H1 (cell line): ENCODE data around the gene NDUFB2. TPM values are rescaled to one million over a fixed set of nuclear protein-coding genes. Genes with fewer than 3 reads are reported as not detected.

Experiments
- CTCF ChIA-PET: fragments of 300-600 bp; sonication (Branson Sonifier 250); formaldehyde crosslinking; loops from one replicate; lab custom pipeline; 2021; ENCODE audit not compliant: partially characterized antibody; lab: Charles Lee
- POLR2A ChIA-PET: fragments of 300-600 bp; sonication (Branson Sonifier 250); formaldehyde crosslinking; loops from one replicate; lab custom pipeline; 2021; ENCODE audit warnings: inconsistent platforms; ENCODE audit not compliant: partially characterized antibody; lab: Charles Lee
- DNase-seq, 2 experiments: peaks; one replicate each; pipeline versions ENCODE4 v3.0.0 to v3.0.0-alpha.2; 2010 to 2022; ENCODE audit warnings: low spot score in 2 of 2, low read depth in 1 of 2, mixed read lengths in 1 of 2
- FAIRE-seq: peaks from 2 replicates; lab custom pipeline; 2011; peaks lifted over from hg19 to GRCh38; lab: Jason Lieb, UNC
- H2AFZ ChIP-seq: 2 replicates; pipeline ENCODE4 v1.8.1; 2012; ENCODE audit warnings: low read length, inconsistent platforms
- H2AK5ac ChIP-seq: 2 replicates; pipeline ENCODE4 v1.6.1; 2013; ENCODE audit warnings: low read depth, low read length
- H2BK120ac ChIP-seq: replicated peaks from 2 replicates; pipeline ENCODE3; 2013; ENCODE audit warnings: low read depth, low read length, inconsistent platforms
- H2BK12ac ChIP-seq: 2 replicates; pipeline ENCODE4 v1.6.1; 2013; ENCODE audit warnings: low read depth, low read length
- H2BK15ac ChIP-seq: 2 replicates; pipeline ENCODE4 v1.6.1; 2013; ENCODE audit warnings: low read length
- H2BK20ac ChIP-seq: 2 replicates; pipeline ENCODE4 v1.6.1; 2013; ENCODE audit warnings: low read length
- H2BK5ac ChIP-seq: 2 replicates; pipeline ENCODE4 v1.6.1; 2013; ENCODE audit warnings: low read depth, low read length
- H3K14ac ChIP-seq: 2 replicates; pipeline ENCODE4 v1.6.1; 2013; ENCODE audit warnings: inconsistent platforms; ENCODE audit not compliant: insufficient read length
- H3K18ac ChIP-seq: 2 replicates; pipeline ENCODE4 v1.6.1; 2013; ENCODE audit warnings: low read length; ENCODE audit errors: extremely low read depth
- H3K23ac ChIP-seq: 2 replicates; pipeline ENCODE4 v1.6.1; 2013; ENCODE audit warnings: inconsistent platforms; ENCODE audit not compliant: insufficient read length
- H3K23me2 ChIP-seq: 2 replicates; pipeline ENCODE4 v1.6.1; 2013; ENCODE audit warnings: low read depth, low read length
- H3K27ac ChIP-seq: 2 replicates; pipeline ENCODE4 v1.6.1; 2011; ENCODE audit warnings: low read depth, low read length, inconsistent platforms
- H3K27me3 ChIP-seq, 4 experiments: replicated peaks in 1 of 4; 1 replicate in 1 of 4; 2 replicates in 3 of 4; pipeline versions ENCODE4 v1.6.1 to v1.8.1; 2011 to 2013; ENCODE audit warnings: low read length in 3 of 4, mild to moderate bottlenecking in 3 of 4, inconsistent platforms in 2 of 4, mixed read lengths in 2 of 4, moderate library complexity in 1 of 4; ENCODE audit not compliant: control insufficient read depth in 3 of 4, insufficient read depth in 3 of 4; ENCODE audit errors: extremely low read depth in 1 of 4
- H3K36me3 ChIP-seq, 4 experiments: 2 replicates each; pipeline versions ENCODE4 v1.6.1 to v1.8.1; 2011 to 2013; ENCODE audit warnings: mild to moderate bottlenecking in 4 of 4, low read length in 3 of 4, moderate library complexity in 2 of 4, control low read depth in 1 of 4, inconsistent platforms in 1 of 4; ENCODE audit not compliant: insufficient read depth in 4 of 4, control insufficient read depth in 2 of 4
- H3K4ac ChIP-seq: replicated peaks from 2 replicates; pipeline ENCODE3; 2013; ENCODE audit warnings: low read length, low read depth, mixed read lengths, inconsistent platforms; ENCODE audit not compliant: insufficient read length
- H3K4me1 ChIP-seq, 4 experiments: replicated peaks in 1 of 4; 1 replicate in 1 of 4; 2 replicates in 3 of 4; pipeline versions ENCODE4 v1.6.1 to v1.8.1; 2011 to 2013; ENCODE audit warnings: low read length in 3 of 4, inconsistent platforms in 2 of 4, mixed read lengths in 1 of 4; ENCODE audit not compliant: insufficient read depth in 4 of 4, control insufficient read depth in 3 of 4
- H3K4me2 ChIP-seq, 2 experiments: 2 replicates each; pipeline versions ENCODE4 v1.6.1 to v1.8.1; 2011 to 2013; ENCODE audit warnings: low read depth in 2 of 2, low read length in 2 of 2, control low read depth in 1 of 2, inconsistent platforms in 1 of 2, mild to moderate bottlenecking in 1 of 2; ENCODE audit not compliant: insufficient read depth in 1 of 2
- H3K4me3 ChIP-seq, 4 experiments: fragments of 200-600, 300-600 bp in 1 of 4; sonication (generic), shearing (Covaris generic), sonication (Bioruptor Twin) in 1 of 4; 2 replicates each; pipeline versions ENCODE4 v1.5.1 to v1.8.1; 2011 to 2016; ENCODE audit warnings: low read length in 4 of 4, low read depth in 3 of 4, control low read depth in 2 of 4, inconsistent platforms in 2 of 4, mild to moderate bottlenecking in 2 of 4, mixed read lengths in 1 of 4, moderate library complexity in 1 of 4; ENCODE audit not compliant: insufficient read depth in 2 of 4; ENCODE audit errors: extremely low read depth in 1 of 4
- H3K56ac ChIP-seq: replicated peaks from 2 replicates; pipeline ENCODE3; 2013; ENCODE audit warnings: low read depth, mild to moderate bottlenecking, mixed read lengths, low read length, inconsistent platforms; ENCODE audit not compliant: insufficient read length
- H3K79me1 ChIP-seq: 2 replicates; pipeline ENCODE4 v1.6.1; 2013; ENCODE audit warnings: low read depth, low read length, control low read depth
- H3K79me2 ChIP-seq, 2 experiments: 2 replicates each; pipeline versions ENCODE4 v1.6.1 to v1.8.1; 2012 to 2013; ENCODE audit warnings: low read length in 2 of 2, mild to moderate bottlenecking in 2 of 2, inconsistent platforms in 1 of 2; ENCODE audit not compliant: insufficient read depth in 2 of 2, control insufficient read depth in 1 of 2
- H3K9ac ChIP-seq, 4 experiments: replicated peaks in 1 of 4; 1 replicate in 1 of 4; 2 replicates in 3 of 4; pipeline versions ENCODE4 v1.6.1 to v1.8.1; 2011 to 2013; ENCODE audit warnings: low read depth in 3 of 4, low read length in 3 of 4, control low read depth in 2 of 4, mild to moderate bottlenecking in 2 of 4, moderate library complexity in 2 of 4, inconsistent platforms in 1 of 4; ENCODE audit errors: extremely low read depth in 1 of 4
- H3K9me3 ChIP-seq, 2 experiments: 2 replicates each; pipeline versions ENCODE4 v1.6.1 to v1.8.1; 2012 to 2013; ENCODE audit warnings: mild to moderate bottlenecking in 2 of 2, moderate library complexity in 2 of 2, control low read depth in 1 of 2, inconsistent platforms in 1 of 2, low read depth in 1 of 2, low read length in 1 of 2, mixed read lengths in 1 of 2; ENCODE audit not compliant: insufficient read depth in 2 of 2
- H4K20me1 ChIP-seq, 2 experiments: replicated peaks in 1 of 2; 2 replicates each; pipeline versions ENCODE3 to v1.8.1; 2011 to 2013; ENCODE audit warnings: inconsistent platforms in 2 of 2, low read length in 2 of 2, mild to moderate bottlenecking in 1 of 2; ENCODE audit not compliant: insufficient read depth in 2 of 2, control insufficient read depth in 1 of 2
- H4K5ac ChIP-seq: 2 replicates; pipeline ENCODE4 v1.6.1; 2013; ENCODE audit warnings: low read length, low read depth, mixed read lengths, inconsistent platforms; ENCODE audit not compliant: insufficient read length
- H4K8ac ChIP-seq: 2 replicates; pipeline ENCODE4 v1.8.0; 2013; ENCODE audit warnings: mild to moderate bottlenecking, moderate library complexity, low read length, inconsistent platforms; ENCODE audit not compliant: insufficient read depth; ENCODE audit errors: extremely low read depth
- H4K91ac ChIP-seq: replicated peaks from 2 replicates; pipeline ENCODE3; 2013; ENCODE audit warnings: low read length, mixed read lengths, inconsistent platforms; ENCODE audit not compliant: insufficient read length
- CHD1 ChIP-seq: IDR thresholded peaks from 2 replicates; pipeline ENCODE4 v1.6.1; 2012; ENCODE audit warnings: low read depth, low read length, improper control_type of control experiment
- CREB1 ChIP-seq: IDR thresholded peaks from 2 replicates; pipeline ENCODE4 v1.6.1; 2012; ENCODE audit warnings: inconsistent platforms
- KDM1A ChIP-seq: fragments of 200-600, 300-600 bp; sonication (generic); IDR thresholded peaks from 2 replicates; pipeline ENCODE4 v1.7.1; 2016; ENCODE audit warnings: mild to moderate bottlenecking, low read length, borderline replicate concordance
- KDM4A ChIP-seq: IDR thresholded peaks from one replicate; pipeline ENCODE4 v1.7.1; 2012; ENCODE audit warnings: low read depth, mild to moderate bottlenecking, moderate library complexity, low read length, inconsistent platforms; ENCODE audit not compliant: severe bottlenecking
- NANOG ChIP-seq: IDR thresholded peaks from 2 replicates; pipeline ENCODE4 v1.6.1; 2011; ENCODE audit warnings: low read length, low read depth, mild to moderate bottlenecking, inconsistent platforms; ENCODE audit not compliant: insufficient read depth, poor library complexity, severe bottlenecking
- POLR2A ChIP-seq, 2 experiments: IDR thresholded peaks; 1 replicate in 1 of 2; 2 replicates in 1 of 2; pipeline ENCODE4 v1.6.1; 2011; ENCODE audit warnings: low read depth in 2 of 2, low read length in 2 of 2, mild to moderate bottlenecking in 2 of 2; ENCODE audit errors: control extremely low read depth in 1 of 2
- RFX5 ChIP-seq: IDR thresholded peaks from 2 replicates; pipeline ENCODE4 v1.6.1; 2011; ENCODE audit warnings: low read depth, low read length, improper control_type of control experiment, borderline replicate concordance
- SIN3A ChIP-seq, 2 experiments: IDR thresholded peaks in 1 of 2; conservative IDR thresholded peaks in 1 of 2; 2 replicates each; pipeline ENCODE4 v1.6.1; 2011 to 2012; ENCODE audit warnings: low read length in 2 of 2, improper control_type of control experiment in 1 of 2, low read depth in 1 of 2, mild to moderate bottlenecking in 1 of 2
- TBP ChIP-seq: IDR thresholded peaks from 2 replicates; pipeline ENCODE4 v1.6.1; 2011; ENCODE audit warnings: low read depth, low read length, improper control_type of control experiment
- TCF12 ChIP-seq: IDR thresholded peaks from 2 replicates; pipeline ENCODE4 v1.6.1; 2011; ENCODE audit warnings: low read depth, mild to moderate bottlenecking, low read length
- WGBS, 2 experiments: shearing (Covaris generic) in 1 of 2; methylation state at CpG; one replicate each; pipeline versions ENCODE4 v1.1.6 to v1.1.7; 2013 to 2015; ENCODE audit warnings: low lambda C conversion rate in 2 of 2, mixed read lengths in 2 of 2, inconsistent platforms in 1 of 2, low coverage in 1 of 2, missing lambda C conversion rate in 1 of 2; ENCODE audit not compliant: insufficient replicate concordance in 2 of 2, insufficient coverage in 1 of 2, insufficient read length in 1 of 2; ENCODE audit errors: extremely low coverage in 1 of 2, missing lambda C conversion rate in 1 of 2; 5-methylcytosine and 5-hydroxymethylcytosine counted together
- polyA plus RNA-seq, 7 experiments: library from polyadenylated mRNA; depleted of rRNA in 3 of 7; stranded (reverse) in 5 of 7; unstranded in 2 of 7; fragments of >200 nt in 5 of 7; fragments of 200-250 nt in 2 of 7; gene quantifications; 1 replicate in 5 of 7; 2 replicates in 1 of 7; 4 replicates in 1 of 7; pipeline versions ENCODE4 v1.2.1 to v1.2.3, GENCODE V29; 2011 to 2013; ENCODE audit warnings: missing spikeins in 2 of 7, mixed read lengths in 2 of 7
- total RNA-seq: library from RNA; stranded (reverse); fragmentation: NEBNext Ultra II Directional; extraction: Animal tissue kit (Norgen Biotek cat#: 25700); gene quantifications from 2 replicates; pipeline ENCODE4 v1.2.1, GENCODE V29; 2021
- TF ChIP-seq, protein P1 (sequence below): IDR thresholded peaks from 2 replicates; pipeline ENCODE4 v1.6.1; 2011; ENCODE audit warnings: low read depth, mild to moderate bottlenecking, low read length; ENCODE audit not compliant: insufficient read depth

The NDUFB2 gene
- total and polyA plus RNA-seq, 2 of the 8 experiments (the other 6 are each of a cell fraction or from before 2014, with no cell fraction given) = 168 to 881 TPM

DNA sequence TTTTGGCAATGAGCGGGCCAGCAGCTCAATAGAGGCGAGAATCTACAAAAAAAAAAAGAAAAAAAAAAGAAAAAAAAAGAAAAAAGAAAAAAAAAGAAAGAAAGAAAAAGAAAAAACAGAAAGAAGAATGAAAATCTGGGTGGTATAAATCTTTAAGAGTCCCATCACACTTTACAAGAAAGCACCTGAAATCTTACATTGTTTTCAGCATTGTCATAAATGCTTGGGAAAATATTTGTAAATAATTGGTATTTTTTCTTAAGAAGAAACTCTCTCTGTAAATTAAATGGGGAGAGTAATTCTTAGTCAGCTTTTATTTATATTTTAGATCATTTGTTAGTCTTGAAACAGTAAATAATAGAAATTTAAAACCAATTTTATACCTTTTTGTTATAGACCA, 38.2 kb downstream of the NDUFB2 start:
- POLR2A ChIA-PET = no interaction called here

More for the DNA sequence above, 38.2 kb downstream of the NDUFB2 start:
- H3K14ac ChIP-seq = no peak overlapping the region
- H4K20me1 ChIP-seq = no peaks in the 10 kb centered on the region
- no peak overlapping the region for H2BK12ac ChIP-seq
- H3K9me3 ChIP-seq = no peaks in the 10 kb centered on the region
- CTCF ChIA-PET = interaction anchor here (1.4 kb wide), 1 partner anchor 12 kb away, joined by 3 read pairs; no protein-coding TSS in a partner anchor
- H2BK120ac ChIP-seq = no peak overlapping the region
- no peaks in the 10 kb centered on the region for H3K27me3 ChIP-seq
- no peak overlapping the region for H3K4me2 ChIP-seq
- DNase-seq (no peak), FAIRE-seq (no peak)
- no peak overlapping the region for H2AFZ ChIP-seq
- H3K23ac ChIP-seq = no peak overlapping the region
- TF ChIP-seq, protein P1, sequence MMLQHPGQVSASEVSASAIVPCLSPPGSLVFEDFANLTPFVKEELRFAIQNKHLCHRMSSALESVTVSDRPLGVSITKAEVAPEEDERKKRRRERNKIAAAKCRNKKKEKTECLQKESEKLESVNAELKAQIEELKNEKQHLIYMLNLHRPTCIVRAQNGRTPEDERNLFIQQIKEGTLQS = no peak
- TF ChIP-seq CREB1 = no peak
- TF ChIP-seq CHD1 = no peak
- TF ChIP-seq SIN3A (conservative IDR thresholded peaks at IDR 0.05 in 1 of 2, IDR thresholded peaks at IDR 0.05 in 1 of 2; ENCODE audit: low read depth in 1 of 2, low read length in 2 of 2) = no peak
- TF ChIP-seq KDM1A = no peak
- TF ChIP-seq POLR2A (IDR thresholded peaks at IDR 0.05; ENCODE audit: control extremely low read depth in 1 of 2, low read depth in 2 of 2, low read length in 2 of 2) = no peak
- no peak for TF ChIP-seq RFX5
- TF ChIP-seq TCF12 = no peak
- TF ChIP-seq NANOG = no peak
- TF ChIP-seq KDM4A = no peak
- no peak for TF ChIP-seq TBP
- H3K23me2 ChIP-seq = no peaks in the 10 kb centered on the region
- H2BK20ac ChIP-seq = no peak overlapping the region
- no peak overlapping the region for H2BK5ac ChIP-seq
- no peaks in the 10 kb centered on the region for H3K79me2 ChIP-seq
- H3K27ac ChIP-seq = no peak overlapping the region
- WGBS, 2 experiments = 100% methylated on average over 1 of the region's 2 CpGs; no CpG with 5 or more reads in 1 of the 2 experiments
- H3K4me3 ChIP-seq = no peak overlapping the region
- H3K18ac ChIP-seq = no peak overlapping the region
- peaks cover 0 to 12% (median 1%) of the 10 kb centered on the region in 4 experiments; a peak in 5 of 8 replicates for H3K36me3 ChIP-seq
- H4K5ac ChIP-seq = no peak overlapping the region
- H4K91ac ChIP-seq = no peak overlapping the region
- no peak overlapping the region for H3K9ac ChIP-seq
- no peak overlapping the region; the same call in 1 of the 2 replicates for H4K8ac ChIP-seq
- no peaks in the 10 kb centered on the region for H3K79me1 ChIP-seq
- no peak overlapping the region for H3K56ac ChIP-seq
- H3K4me1 ChIP-seq = peaks cover 0 to 5% (median 0%) of the 10 kb centered on the region in 4 experiments; a peak in 1 of 7 replicates
- no peak overlapping the region for H2BK15ac ChIP-seq
- H2AK5ac ChIP-seq = no peak overlapping the region
- no peak overlapping the region for H3K4ac ChIP-seq
